NK-92 (cell line): ENCODE measurements around the gene TRIM56.
"Not testable (repeated sequence)": the region's sequence is repeated elsewhere in the genome, so short reads cannot be mapped to it uniquely, and the experiment has no call there.

ENCODE experiments used
- DNase-seq: peaks from one replicate; lab custom pipeline; 2025; ENCODE audit not compliant: unreplicated experiment; lab: John Stamatoyannopoulos, UW

TRIM56 gene

DNA sequence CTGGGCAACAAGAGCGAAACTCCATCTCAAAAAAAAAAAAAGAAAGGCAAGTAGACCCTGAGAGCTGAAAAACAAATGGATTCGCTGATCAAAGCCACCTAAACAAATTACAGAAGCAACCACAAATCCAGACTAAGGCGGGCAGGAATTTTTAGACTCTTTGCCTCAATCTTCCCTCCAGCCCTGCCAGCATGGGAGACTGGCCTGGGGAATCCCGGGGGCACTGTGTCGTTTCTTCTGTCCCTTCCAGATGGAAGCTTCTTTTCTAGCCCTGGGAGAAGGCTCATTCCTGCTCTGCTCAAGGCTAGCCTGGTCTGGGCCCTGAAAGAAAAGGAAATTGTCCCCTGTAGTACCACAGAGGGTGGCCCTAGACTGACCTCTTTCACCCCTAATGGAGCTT lies 26.0 kb downstream of the TRIM56 start:
- DNase-seq = no peak

DNA sequence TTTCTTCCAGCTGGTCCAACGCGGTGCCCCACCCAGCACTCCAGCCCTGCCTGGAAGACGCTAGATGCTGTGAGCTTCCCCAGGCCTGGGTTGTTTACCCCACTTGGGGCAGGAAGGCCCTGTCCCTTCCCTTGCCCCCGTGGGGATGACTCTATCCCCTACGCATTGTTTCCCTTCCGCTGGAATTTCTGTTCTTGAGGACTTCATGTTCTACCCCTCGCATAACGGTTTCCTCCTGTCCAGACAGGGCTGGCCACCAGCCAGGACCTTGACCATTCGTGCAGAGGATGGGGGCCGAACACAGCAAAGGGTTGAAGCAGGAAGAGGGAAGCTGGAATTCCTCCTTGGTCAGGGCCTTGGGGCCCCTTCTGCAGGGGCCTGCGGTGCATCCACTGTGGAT lies 27.0 kb downstream of the TRIM56 start:
- no peak for DNase-seq

DNA sequence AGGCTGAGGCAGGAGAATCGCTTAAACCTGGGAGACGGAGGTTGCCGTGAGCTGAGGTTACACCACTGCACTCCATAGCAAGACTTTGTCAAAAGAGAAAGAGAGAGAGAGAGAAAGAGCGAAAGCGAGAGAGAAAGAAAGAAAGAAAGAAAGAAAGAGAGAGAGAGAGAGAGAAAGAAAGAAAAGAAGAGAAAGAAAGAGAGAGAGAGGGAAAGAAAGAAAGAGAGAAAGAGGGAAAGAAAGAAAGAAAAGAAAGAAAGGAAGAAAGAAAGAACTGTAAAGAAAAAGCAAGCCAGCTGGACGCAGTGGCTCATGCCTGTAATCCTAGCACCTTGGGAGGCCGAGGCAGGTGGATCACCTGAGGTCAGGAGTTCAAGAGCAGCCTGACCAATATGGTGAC lies 27.9 kb downstream of the TRIM56 start:
- not testable (repeated sequence) for DNase-seq

DNA sequence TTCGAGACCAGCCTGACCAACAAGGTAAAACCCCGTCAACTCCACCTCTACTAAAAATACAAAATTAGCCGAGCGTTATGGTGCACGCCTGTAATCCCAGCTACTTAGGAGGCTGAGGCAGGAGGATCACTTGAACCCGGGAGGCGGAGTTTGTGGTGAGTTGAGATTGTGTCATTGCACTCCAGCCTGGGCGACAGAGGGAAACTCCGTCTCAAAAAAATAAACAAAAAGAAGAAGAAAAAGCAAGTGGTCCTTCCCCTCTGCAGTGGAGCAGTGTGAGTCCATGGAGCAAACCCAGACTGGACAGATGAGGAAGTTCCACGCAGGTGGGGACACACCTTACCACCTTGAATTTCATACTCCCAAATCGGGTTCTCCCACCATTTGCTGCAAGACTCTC lies 28.6 kb downstream of the TRIM56 start:
- DNase-seq = no peak

DNA sequence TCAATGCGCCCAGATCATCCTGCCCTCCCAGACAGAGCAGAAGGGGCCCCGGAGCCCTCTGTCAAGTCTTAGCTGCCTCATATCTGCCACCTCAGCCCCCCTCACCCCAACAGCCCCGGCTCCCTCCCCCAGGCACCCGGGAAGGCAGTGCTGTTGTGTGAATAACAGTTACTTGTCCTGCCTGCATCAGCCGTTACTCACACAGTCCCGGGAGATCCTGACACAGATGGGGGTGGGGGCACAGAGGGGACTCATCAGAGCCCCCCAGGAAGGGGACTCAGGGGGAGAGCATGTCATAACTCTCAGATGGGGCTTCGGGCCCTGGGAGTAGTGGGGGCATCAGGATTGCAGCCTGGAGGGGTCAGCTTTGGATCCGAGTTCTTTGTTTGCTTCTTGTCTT lies 29.2 kb downstream of the TRIM56 start:
- no peak for DNase-seq

DNA sequence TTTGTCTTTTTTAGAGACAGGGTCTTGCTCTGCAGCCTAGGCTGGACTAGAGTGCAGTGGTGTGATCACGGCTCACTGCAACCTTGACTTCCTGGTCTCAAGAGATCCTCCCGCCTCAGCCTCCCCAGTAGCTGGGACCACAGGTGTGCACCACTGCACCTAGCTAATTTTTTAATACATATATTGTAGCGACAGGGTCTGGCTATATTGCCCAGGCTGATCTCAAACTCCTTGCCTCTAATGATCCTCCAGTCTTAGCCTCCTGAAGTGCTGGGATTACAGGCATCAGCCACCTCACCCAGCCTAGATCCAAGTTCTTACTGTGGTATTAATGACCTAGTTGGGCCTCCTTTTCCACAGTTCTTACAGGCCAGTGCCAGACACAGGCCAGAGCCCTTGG lies 29.9 kb downstream of the TRIM56 start:
- DNase-seq = no peak

DNA sequence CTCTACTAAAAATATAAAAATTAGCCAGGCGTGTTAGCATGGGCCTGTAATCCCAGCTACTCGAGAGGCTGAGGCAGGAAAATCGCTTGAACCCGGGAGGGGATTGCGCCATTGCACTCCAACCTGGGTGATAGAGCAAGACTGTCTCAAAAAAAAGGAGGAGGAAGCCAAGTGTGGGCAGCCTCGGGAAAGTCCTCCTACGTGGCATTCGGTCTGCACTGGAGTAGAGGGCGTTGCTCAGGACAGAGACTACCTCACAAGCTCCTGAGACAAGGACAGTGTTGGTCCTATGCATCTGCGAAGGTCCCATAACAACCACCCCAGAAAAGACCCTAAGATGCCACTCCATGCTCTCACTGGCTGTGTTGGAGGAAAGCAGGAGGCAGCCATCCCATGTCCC lies 31.6 kb downstream of the TRIM56 start:
- DNase-seq = no peak

DNA sequence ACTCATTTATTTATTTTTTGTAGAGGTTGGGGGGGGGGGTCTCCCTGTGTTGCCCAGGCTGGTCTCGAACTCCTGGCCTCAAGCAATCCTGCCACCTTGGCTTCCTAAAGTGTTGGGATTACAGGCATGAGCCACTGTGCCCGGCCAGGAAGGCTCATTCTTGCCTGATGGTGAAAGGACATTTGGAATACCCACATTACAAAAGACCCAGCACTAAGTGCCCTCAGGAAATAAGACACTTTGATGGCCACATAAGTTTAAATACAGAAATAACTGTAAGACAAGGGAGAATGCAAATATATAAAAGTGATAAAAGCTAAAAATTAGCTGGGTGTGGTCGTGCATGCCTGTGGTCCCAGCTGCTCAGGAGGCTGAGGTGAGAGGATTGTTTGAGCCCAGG lies 33.6 kb downstream of the TRIM56 start:
- DNase-seq = no peak

DNA sequence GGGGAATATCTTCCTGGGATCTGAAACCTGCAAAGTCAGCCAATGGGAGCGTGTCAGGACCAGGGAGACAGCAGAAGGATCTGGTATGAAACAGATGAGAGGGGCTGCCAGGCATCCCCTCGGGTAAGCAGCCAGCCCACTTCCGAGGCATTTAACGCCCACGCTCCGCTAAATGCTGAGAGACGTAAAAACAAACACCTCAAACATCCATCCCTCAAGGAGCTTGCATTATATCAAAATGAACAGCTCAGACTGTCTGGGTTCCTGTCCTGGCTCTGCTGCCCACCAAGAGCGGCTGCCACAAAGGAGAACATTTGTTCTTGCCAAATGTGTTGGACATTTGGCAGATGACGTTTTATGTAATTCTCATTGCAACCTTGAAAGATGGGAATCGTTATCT lies 34.6 kb downstream of the TRIM56 start:
- DNase-seq = no peak

DNA sequence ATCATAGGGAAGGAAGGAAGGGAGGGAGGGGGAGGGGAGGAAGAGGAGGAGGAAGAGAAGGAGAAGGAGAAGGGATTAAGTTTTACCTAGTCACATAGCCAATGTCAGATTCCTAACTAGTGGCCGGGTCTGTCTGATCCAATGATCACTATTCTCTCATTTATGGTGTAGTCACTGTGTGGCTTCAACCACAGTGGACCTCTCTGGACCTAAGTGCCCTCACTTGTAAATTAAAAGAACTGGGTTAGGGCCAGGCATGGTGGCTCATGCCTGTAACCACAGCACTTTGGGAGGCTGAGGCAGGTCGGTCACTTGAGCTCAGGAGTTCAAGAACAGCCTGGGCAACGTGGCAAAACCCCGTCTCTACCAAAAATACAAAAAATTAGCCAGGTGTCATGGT lies 35.0 kb downstream of the TRIM56 start:
- no peak for DNase-seq

DNA sequence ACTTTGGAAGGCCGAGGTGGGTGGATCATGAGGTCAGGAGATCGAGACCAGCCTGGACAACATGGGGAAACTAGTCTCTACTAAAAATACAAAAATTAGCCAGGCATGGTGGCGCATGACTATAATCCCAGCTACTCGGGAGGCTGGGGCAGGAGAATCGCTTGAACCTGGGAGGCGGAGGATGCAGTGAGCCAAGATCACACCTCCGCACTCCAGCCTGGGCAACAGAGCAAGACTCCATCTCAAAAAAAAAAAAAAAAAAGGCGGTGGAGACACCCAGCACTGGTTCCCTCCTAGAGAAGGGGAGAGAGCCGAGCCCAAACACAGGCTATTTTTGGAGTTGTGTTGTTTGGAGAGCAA lies 36.3 kb downstream of the TRIM56 start:
- DNase-seq = not testable (repeated sequence)

DNA sequence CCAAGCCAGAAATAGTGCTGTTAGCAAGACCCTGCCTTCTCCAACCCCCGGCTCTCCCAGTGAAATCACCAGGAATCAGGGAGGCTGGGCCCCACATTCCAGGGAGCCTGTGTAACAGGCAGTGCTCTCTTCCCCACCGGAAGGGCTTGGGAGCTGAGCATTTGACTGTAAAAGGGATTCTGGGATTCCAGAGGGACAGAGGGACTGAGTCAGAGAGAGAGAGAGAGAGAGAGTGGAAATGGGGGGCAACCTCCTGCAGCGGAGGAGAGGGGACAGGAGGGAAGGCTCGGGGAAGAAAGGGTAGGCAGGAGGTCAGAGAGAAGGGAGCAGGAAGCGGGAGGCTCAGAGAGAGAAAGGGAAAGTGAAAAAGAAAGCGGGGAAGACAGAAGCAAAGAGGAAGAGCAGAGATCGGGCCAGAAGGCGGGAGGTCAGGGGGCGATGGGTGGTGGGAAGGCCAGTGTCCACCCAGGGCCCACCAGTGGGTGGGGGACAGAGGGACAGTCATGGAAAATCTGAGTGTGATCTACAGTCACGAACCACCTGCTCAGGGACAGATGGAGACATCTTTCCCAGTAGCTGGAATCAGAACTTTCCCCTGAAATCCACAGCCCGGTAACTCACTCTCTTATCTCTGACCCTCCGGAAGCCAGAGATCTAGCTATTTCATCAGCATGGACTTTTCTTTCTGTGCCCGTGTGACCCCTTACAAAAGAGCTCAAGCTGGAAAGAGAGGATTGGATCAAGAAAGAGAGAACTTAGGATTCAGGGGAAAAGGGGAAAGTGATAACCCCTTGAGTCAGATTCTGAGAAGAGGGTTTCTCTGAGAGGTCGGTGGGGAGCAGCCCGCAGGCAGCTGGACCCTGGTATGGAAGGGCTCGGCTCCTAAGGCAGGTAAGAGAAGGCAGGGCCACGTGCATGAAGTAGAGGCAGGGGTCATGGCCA lies 37.0 kb downstream of the TRIM56 start:
- no peak for DNase-seq

DNA sequence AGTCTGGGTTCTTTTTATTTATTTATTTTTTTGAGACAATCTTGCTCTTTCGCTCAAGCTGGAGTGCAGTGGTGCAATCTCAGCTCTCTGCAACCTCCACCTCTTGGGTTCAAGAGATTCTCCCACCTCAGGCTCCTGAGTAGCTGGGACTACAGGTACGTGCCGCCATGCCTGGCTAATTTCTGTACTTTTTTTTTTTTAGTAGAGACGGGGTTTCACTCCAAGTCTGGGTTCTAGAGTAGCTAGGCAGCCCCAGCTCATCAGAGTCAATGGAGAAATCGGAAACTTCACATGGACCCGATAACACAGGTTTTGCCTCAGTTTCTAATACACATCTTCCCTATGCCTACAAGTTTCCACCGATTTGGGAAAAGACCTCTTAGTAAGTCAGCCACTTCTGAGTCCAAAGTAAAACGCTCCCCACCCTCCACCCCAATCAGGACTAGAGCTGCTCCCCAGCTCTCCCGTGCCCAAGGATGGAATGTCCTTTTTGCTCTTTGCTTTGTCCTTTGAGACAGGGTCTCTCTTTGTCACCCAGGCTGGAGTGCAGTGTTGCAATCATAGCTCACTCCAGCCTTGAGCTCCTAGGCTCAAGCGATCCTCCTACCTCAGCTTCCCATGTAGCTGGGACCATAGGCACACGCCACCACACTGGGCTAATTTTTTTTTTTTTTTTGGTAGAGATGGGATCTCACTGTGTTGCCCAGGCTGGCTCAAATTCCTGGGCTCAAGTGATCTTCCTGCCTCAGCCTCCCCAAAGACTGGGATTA lies 37.8 kb downstream of the TRIM56 start:
- no peak for DNase-seq

DNA sequence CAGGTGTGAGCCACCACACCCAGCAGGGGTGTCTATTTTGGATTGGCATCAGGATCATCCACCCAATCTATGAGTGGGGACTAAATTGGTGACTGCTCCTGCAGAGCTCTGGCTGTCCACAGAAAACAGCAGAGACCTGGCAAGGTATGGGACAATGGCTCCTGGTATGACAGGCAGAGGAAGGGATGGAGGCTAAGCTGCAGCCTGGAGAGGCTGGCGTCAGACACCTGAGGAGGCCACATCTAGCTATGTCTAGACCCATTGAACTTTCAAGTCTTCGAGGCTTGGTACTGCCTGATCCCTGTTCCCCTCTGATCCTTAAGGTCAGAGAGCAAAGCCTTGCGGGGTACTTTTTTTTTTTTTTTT lies 38.4 kb downstream of the TRIM56 start:
- no peak for DNase-seq

DNA sequence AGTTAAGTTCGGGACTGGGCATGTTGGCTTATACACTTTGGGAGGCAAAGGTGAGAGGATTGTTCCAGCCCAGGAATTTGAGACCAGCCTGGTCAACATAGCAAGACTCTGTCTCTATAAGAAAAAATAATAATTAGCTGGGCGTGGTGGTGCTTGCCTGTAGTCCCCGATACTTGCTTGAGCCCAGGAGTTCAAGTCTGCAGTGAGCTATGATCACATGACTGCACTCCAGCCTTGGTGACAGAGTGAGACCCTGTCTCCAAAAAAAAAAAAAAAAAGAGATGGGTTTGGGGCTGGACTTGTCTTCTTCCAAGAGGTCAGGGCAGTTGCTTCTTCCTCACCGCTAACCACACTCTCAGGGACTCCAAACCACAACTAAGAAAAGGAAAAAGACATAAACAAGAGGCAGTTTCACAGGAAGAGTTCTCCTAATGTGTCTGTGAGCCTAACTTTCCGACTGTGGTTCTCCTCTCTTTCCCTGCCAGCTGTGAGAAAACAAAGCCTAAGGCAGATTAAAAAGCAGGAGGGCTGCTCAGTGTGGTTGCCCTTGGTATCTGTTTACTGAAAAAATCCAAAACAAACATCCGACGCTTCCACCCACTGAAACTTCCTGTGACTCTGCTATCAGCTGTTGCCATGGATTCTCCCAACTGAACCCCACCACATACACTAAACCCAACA lies 39.2 kb downstream of the TRIM56 start:
- no peak for DNase-seq

DNA sequence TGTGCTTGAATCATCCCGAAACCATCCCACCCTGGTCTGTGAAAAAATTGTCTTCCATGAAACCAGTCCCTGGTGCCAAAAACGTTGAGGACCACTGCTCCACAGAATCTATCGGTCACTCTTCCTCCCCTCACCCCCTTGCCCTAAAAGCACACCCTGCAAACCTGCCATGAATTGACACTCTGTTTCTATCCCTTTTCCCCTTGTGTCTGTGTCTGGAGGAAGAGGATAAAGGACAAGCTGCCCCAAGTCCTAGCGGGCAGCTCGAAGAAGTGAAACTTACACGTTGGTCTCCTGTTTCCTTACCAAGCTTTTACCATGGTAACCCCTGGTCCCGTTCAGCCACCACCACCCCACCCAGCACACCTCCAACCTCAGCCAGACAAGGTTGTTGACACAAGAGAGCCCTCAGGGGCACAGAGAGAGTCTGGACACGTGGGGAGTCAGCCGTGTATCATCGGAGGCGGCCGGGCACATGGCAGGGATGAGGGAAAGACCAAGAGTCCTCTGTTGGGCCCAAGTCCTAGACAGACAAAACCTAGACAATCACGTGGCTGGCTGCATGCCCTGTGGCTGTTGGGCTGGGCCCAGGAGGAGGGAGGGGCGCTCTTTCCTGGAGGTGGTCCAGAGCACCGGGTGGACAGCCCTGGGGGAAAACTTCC lies 40.8 kb downstream of the TRIM56 start:
- DNase-seq = no peak

DNA sequence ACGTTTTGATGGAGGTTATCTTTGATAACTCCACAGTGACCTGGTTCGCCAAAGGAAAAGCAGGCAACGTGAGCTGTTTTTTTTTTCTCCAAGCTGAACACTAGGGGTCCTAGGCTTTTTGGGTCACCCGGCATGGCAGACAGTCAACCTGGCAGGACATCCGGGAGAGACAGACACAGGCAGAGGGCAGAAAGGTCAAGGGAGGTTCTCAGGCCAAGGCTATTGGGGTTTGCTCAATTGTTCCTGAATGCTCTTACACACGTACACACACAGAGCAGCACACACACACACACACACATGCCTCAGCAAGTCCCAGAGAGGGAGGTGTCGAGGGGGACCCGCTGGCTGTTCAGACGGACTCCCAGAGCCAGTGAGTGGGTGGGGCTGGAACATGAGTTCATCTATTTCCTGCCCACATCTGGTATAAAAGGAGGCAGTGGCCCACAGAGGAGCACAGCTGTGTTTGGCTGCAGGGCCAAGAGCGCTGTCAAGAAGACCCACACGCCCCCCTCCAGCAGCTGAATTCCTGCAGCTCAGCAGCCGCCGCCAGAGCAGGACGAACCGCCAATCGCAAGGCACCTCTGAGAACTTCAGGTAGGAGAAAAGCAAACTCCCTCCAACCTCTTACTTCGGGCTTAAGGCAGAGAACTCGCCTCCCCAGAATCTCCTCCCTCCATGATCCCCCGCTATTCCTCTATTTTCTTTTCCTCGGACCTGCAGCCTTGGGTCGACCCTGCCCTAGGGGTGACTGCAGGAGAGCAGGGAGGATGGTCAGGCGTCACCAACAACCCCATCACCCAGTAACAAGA lies 41.6 kb downstream of the TRIM56 start, which contains the start of gene SERPINE1:
Gene SERPINE1 (plus strand): TSS at position 454 of the 809 bp plus-strand sequence. CDS start 1,290 bp downstream, outside the sequence.
- DNase-seq = no peak

DNA sequence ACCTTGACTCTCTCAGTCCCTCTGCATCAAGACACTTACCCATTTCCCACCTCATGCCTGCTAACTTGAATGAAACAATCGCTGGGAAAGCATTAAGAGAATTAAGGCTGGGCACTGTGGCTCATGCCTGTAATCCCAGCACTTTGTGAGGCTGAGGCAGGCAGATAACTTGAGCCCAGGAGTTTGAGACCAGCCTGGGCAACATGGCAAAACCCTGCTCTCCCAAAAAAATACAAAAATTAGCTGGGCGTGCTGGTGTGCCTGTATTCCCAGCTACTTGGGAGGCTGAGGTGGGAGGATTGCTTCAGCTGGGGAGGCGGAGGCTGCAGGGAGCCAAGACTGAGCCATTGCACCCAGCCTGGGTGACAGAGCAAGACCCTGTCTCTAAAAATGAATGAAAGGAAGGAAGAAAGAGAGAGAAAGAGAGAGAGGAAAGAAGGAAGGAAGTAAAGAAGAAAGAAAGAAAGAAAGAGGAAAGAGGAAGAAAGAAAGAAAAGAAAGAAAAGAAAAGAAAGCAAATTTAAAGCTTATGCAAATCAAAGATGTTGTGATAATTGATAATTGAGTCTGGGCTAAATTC lies 42.3 kb downstream of the TRIM56 start:
- no peak for DNase-seq

DNA sequence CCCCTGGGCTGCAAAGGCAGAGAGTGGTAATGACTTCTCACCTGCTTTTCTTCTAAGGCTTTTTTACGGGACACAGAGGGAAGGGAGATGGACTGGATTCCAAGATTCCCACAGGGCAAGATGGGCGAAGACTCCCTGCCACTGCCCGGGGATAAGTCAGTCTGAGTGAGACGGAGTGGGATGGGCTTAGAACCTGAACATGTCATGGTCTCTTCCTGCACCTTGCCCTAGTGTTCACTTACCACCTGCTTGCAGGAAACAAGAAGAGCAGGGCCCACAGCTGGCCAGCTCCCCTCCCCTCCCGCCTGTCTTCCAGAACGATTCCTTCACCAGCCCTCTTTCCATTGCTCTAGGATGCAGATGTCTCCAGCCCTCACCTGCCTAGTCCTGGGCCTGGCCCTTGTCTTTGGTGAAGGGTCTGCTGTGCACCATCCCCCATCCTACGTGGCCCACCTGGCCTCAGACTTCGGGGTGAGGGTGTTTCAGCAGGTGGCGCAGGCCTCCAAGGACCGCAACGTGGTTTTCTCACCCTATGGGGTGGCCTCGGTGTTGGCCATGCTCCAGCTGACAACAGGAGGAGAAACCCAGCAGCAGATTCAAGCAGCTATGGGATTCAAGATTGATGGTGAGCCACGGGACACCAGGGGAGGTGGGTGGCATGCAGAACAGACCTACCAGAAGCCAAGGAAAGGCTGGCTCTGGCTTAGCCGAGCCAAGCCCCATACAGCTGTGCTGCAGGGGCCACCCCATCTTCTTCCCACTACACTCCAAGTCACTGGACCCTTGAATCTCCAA lies 43.0 kb downstream of the TRIM56 start:
- DNase-seq = no peak
